Dendritic cell treated with granulocyte-macrophage colony-stimulating factor and Interleukin-4, amounts not matched to agents 40 ng/mL and 50 ng/mL, for 4 days (primary cell): Measurements from ENCODE around the gene ACTL6B.

Experiments
- H3K27ac Mint-ChIP-seq: one replicate; pipeline ENCODE4 v1.8.0; 2022; ENCODE audit warnings: mild to moderate bottlenecking, mixed read lengths
- H3K27me3 Mint-ChIP-seq: one replicate; pipeline ENCODE4 v1.8.0; 2022; ENCODE audit warnings: mild to moderate bottlenecking, mixed read lengths
- H3K36me3 Mint-ChIP-seq: one replicate; pipeline ENCODE4 v1.8.0; 2022; ENCODE audit warnings: low read depth, mixed read lengths
- H3K4me1 Mint-ChIP-seq: one replicate; pipeline ENCODE4 v1.8.0; 2022; ENCODE audit warnings: low read depth, mixed read lengths
- H3K4me3 Mint-ChIP-seq: one replicate; pipeline ENCODE4 v1.8.0; 2022; ENCODE audit warnings: mild to moderate bottlenecking, moderate library complexity, mixed read lengths
- H3K9me3 Mint-ChIP-seq: one replicate; pipeline ENCODE4 v1.8.0; 2022; ENCODE audit warnings: mixed read lengths
- intact Hi-C: fragments of 100-400 bp; cut with micrococcal nuclease; formaldehyde crosslinking; loops from one replicate; pipeline ENCODE4 v1.15.0; 2022

The ACTL6B gene

GRCh38 chr7:100614308-100614861, 41.9 kb downstream of the ACTL6B start:
- no peaks in the 10 kb centered on the region for H3K9me3 Mint-ChIP-seq
- H3K27me3 Mint-ChIP-seq: peaks cover 2% of the 10 kb centered on the region
- peak overlapping the region; percentile 96 for H3K4me3 Mint-ChIP-seq
- peak overlapping the region; percentile 68 for H3K27ac Mint-ChIP-seq
- intact Hi-C loops: no loop called here
- H3K4me1 Mint-ChIP-seq: peaks cover 36% of the 10 kb centered on the region
- H3K36me3 Mint-ChIP-seq: peaks cover 28% of the 10 kb centered on the region

- H3K36me3 Mint-ChIP-seq: peaks cover 28% of the 10 kb centered on the region
- peaks cover 38% of the 10 kb centered on the region for H3K4me1 Mint-ChIP-seq
- peaks cover 2% of the 10 kb centered on the region for H3K27me3 Mint-ChIP-seq
- H3K9me3 Mint-ChIP-seq: no peaks in the 10 kb centered on the region
- H3K27ac Mint-ChIP-seq: peak overlapping the region; percentile 68
- intact Hi-C loops: loop anchor here (2.0 kb wide), 1 partner anchor 13 kb away; no protein-coding TSS in a partner anchor
- H3K4me3 Mint-ChIP-seq: peak overlapping the region; percentile 96
Measured at GRCh38 chr7:100613412-100614175, 42.7 kb downstream of the ACTL6B start.

GRCh38 chr7:100612730-100613390, 43.4 kb downstream of the ACTL6B start:
- intact Hi-C loops: loop anchor here (1.0 to 2.0 kb wide), 2 partner anchors 14 to 61 kb away; no protein-coding TSS in a partner anchor
- peak overlapping the region; percentile 96 for H3K4me3 Mint-ChIP-seq
- H3K27ac Mint-ChIP-seq: peak overlapping the region; percentile 100
- no peaks in the 10 kb centered on the region for H3K9me3 Mint-ChIP-seq
- H3K36me3 Mint-ChIP-seq: peaks cover 28% of the 10 kb centered on the region
- H3K27me3 Mint-ChIP-seq: peaks cover 2% of the 10 kb centered on the region
- peaks cover 38% of the 10 kb centered on the region for H3K4me1 Mint-ChIP-seq

- Mint-ChIP-seq H3K4me3 (peak within 1 kb of the TSS; percentile 96), H3K9me3 (no peaks in the 10 kb centered on the region), H3K36me3 (peaks cover 28% of the 10 kb centered on the region), H3K27me3 (peaks cover 7% of the 10 kb centered on the region), H3K27ac (peak within 1 kb of the TSS; percentile 100), H3K4me1 (peaks cover 38% of the 10 kb centered on the region)
- intact Hi-C loops: loop anchor here (1.0 to 2.0 kb wide), 2 partner anchors 15 to 62 kb away; no protein-coding TSS in a partner anchor
Measured at GRCh38 chr7:100611983-100612729, 44.1 kb downstream of the ACTL6B start, which contains the start of gene MOSPD3. MOSPD3 (plus strand) TSS chr7:100612540; CDS start chr7:100612792, 252 bp downstream.

- Mint-ChIP-seq H3K4me3 (no peak overlapping the region), H3K4me1 (peaks cover 53% of the 10 kb centered on the region), H3K9me3 (no peaks in the 10 kb centered on the region), H3K27ac (peak overlapping the region; percentile 66), H3K36me3 (peaks cover 22% of the 10 kb centered on the region), H3K27me3 (peaks cover 22% of the 10 kb centered on the region)
- intact Hi-C loops: no loop called here
Measured at GRCh38 chr7:100609958-100610357, 46.3 kb downstream of the ACTL6B start.

- H3K27me3 Mint-ChIP-seq: peaks cover 42% of the 10 kb centered on the region
- H3K4me3 Mint-ChIP-seq: no peak overlapping the region
- H3K27ac Mint-ChIP-seq: no peak overlapping the region
- no peaks in the 10 kb centered on the region for H3K9me3 Mint-ChIP-seq
- peaks cover 5% of the 10 kb centered on the region for H3K36me3 Mint-ChIP-seq
- intact Hi-C loops: no loop called here
- peaks cover 56% of the 10 kb centered on the region for H3K4me1 Mint-ChIP-seq
Measured at GRCh38 chr7:100607111-100607510, 49.1 kb downstream of the ACTL6B start.

- peaks cover 48% of the 10 kb centered on the region for H3K27me3 Mint-ChIP-seq
- H3K4me3 Mint-ChIP-seq: no peak overlapping the region
- no peaks in the 10 kb centered on the region for H3K36me3 Mint-ChIP-seq
- H3K9me3 Mint-ChIP-seq: no peaks in the 10 kb centered on the region
- H3K27ac Mint-ChIP-seq: peak overlapping the region; percentile 43
- intact Hi-C loops: no loop called here
- H3K4me1 Mint-ChIP-seq: peaks cover 54% of the 10 kb centered on the region
Measured at GRCh38 chr7:100606313-100606712, 49.9 kb downstream of the ACTL6B start.

GRCh38 chr7:100604976-100605911, 51.0 kb downstream of the ACTL6B start:
- peak overlapping the region; percentile 43 for H3K27ac Mint-ChIP-seq
- H3K4me1 Mint-ChIP-seq: peaks cover 47% of the 10 kb centered on the region

GRCh38 chr7:100604028-100604975, 51.9 kb downstream of the ACTL6B start:
- peak overlapping the region; percentile 43 for H3K27ac Mint-ChIP-seq
- no peaks in the 10 kb centered on the region for H3K36me3 Mint-ChIP-seq
- H3K4me1 Mint-ChIP-seq: peaks cover 37% of the 10 kb centered on the region
- peak overlapping the region; percentile 81 for H3K4me3 Mint-ChIP-seq
- no peaks in the 10 kb centered on the region for H3K9me3 Mint-ChIP-seq
- intact Hi-C loops: no loop called here
- peaks cover 57% of the 10 kb centered on the region for H3K27me3 Mint-ChIP-seq

More at GRCh38 chr7:100604976-100605911, 51.0 kb downstream of the ACTL6B start:
- intact Hi-C loops: no loop called here
- Mint-ChIP-seq H3K9me3 (no peaks in the 10 kb centered on the region), H3K27me3 (peaks cover 55% of the 10 kb centered on the region), H3K4me3 (peak overlapping the region; percentile 81), H3K36me3 (no peaks in the 10 kb centered on the region)

- H3K4me3 Mint-ChIP-seq: peak overlapping the region; percentile 81
- no peaks in the 10 kb centered on the region for H3K9me3 Mint-ChIP-seq
- H3K36me3 Mint-ChIP-seq: no peaks in the 10 kb centered on the region
- peaks cover 36% of the 10 kb centered on the region for H3K4me1 Mint-ChIP-seq
- H3K27ac Mint-ChIP-seq: peak overlapping the region; percentile 43
- intact Hi-C loops: no loop called here
- peaks cover 59% of the 10 kb centered on the region for H3K27me3 Mint-ChIP-seq
Measured at GRCh38 chr7:100603726-100604027, 52.6 kb downstream of the ACTL6B start.

GRCh38 chr7:100602889-100603725, 53.1 kb downstream of the ACTL6B start:
- Mint-ChIP-seq H3K27ac (no peak overlapping the region), H3K27me3 (peaks cover 59% of the 10 kb centered on the region), H3K36me3 (no peaks in the 10 kb centered on the region), H3K9me3 (no peaks in the 10 kb centered on the region), H3K4me1 (peaks cover 36% of the 10 kb centered on the region), H3K4me3 (no peak overlapping the region)
- intact Hi-C loops: no loop called here
